HepG2 (cell line): ENCODE measurements around the gene SNX21. TPM values are rescaled to one million over a fixed set of nuclear protein-coding genes. Genes with fewer than 3 reads are reported as not detected.

ENCODE experiments used
- CEBPG ChIP-seq: IDR thresholded peaks from 2 replicates; pipeline ENCODE4 v1.6.1; 2016
- GTF2F1 ChIP-seq: fragments of 150-350 bp; IDR thresholded peaks from 2 replicates; pipeline ENCODE4 v1.6.1; 2014; ENCODE audit warnings: low read length
- ZNF335 ChIP-seq: sonication (generic); formaldehyde crosslinking; IDR thresholded peaks from 2 replicates; pipeline ENCODE4 v1.4.0; 2020; ENCODE audit warnings: missing genetic modification reagents
- ZNF703 ChIP-seq: sonication (generic); formaldehyde crosslinking; IDR thresholded peaks from 2 replicates; pipeline ENCODE4 v1.5.1; 2020; ENCODE audit warnings: missing genetic modification reagents, mild to moderate bottlenecking, moderate library complexity, borderline replicate concordance
- ZNF747 ChIP-seq: sonication (generic); formaldehyde crosslinking; IDR thresholded peaks from 2 replicates; pipeline ENCODE4 v1.8.1; 2023; ENCODE audit warnings: missing genetic modification reagents, mild to moderate bottlenecking, borderline replicate concordance
- polyA plus RNA-seq, 8 experiments: library from polyadenylated mRNA; depleted of rRNA in 3 of 8; stranded (reverse) in 7 of 8; unstranded in 1 of 8; fragments of >200 nt; fragmentation: Illumina TruSeq in 4 of 8; extraction: Trizol in 4 of 8; gene quantifications; 2 replicates each; pipeline versions ENCODE4 v1.2.1 to v1.2.3, GENCODE V29; 2011 to 2016; ENCODE audit warnings: low read depth in 4 of 8, missing spikeins in 1 of 8, mixed read lengths in 1 of 8; ENCODE audit not compliant: insufficient read depth in 1 of 8
- total RNA-seq, 5 experiments: library from RNA; depleted of rRNA; stranded (reverse); fragments of >200 nt; fragmentation: Illumina TruSeq; extraction: Trizol; gene quantifications; 2 replicates each; pipeline ENCODE4 v1.2.3, GENCODE V29; 2016; ENCODE audit warnings: low read depth in 1 of 5
- TF ChIP-seq, protein P1 (sequence below): sonication (generic); formaldehyde crosslinking; IDR thresholded peaks from 2 replicates; pipeline ENCODE4 v1.5.0; 2020; ENCODE audit warnings: mild to moderate bottlenecking, missing genetic modification reagents, borderline replicate concordance
- TF ChIP-seq, protein P2 (sequence below): sonication (generic); formaldehyde crosslinking; IDR thresholded peaks from 2 replicates; pipeline ENCODE4 v1.4.0; 2020; ENCODE audit warnings: missing genetic modification reagents

Gene SNX21
- total and polyA plus RNA-seq, 2 of the 13 experiments (the other 11 are each of a cell fraction or from before 2014, with no cell fraction given) = 7.7 to 12.8 TPM

DNA sequence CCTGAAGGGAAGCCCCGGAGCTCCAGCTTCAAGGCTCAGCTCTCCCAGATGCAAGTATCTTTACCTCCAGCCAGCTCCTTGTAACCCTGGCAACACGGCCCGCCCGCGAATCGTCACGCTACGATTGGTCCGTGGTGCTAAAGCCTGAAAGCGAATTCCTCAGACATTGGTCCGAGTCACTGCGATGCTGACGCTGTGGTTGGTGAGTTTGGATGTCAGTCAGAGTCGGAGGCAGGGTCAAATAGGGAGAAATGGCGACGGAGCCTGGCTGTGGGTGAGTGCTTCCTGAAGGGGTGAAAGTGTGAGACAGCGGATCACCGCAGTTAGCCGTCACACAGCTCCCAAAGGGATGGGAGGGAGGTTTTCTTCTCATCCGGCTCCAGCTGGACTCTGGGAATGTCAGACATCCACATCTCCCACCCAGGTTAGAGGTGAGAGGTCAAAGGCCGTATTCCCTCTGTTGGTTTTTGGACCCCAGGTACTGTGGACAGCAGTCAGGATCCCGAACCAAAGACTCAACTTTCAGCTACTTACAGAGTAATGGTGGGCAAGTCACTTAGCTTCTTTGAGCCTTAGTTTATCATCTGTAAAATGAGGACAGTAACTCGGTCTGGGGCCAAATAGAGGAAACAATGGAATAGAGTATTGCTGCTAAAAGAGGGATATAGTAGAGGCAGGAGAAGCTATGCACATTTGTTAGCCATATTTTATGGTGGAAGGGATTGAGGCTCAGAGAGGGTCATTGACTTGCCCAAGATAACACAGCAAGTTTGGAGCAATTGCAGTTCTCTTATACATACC lies 47.6 kb downstream of the SNX21 start, which contains the start of gene ZSWIM1 (continued):
- TF ChIP-seq, protein P1, sequence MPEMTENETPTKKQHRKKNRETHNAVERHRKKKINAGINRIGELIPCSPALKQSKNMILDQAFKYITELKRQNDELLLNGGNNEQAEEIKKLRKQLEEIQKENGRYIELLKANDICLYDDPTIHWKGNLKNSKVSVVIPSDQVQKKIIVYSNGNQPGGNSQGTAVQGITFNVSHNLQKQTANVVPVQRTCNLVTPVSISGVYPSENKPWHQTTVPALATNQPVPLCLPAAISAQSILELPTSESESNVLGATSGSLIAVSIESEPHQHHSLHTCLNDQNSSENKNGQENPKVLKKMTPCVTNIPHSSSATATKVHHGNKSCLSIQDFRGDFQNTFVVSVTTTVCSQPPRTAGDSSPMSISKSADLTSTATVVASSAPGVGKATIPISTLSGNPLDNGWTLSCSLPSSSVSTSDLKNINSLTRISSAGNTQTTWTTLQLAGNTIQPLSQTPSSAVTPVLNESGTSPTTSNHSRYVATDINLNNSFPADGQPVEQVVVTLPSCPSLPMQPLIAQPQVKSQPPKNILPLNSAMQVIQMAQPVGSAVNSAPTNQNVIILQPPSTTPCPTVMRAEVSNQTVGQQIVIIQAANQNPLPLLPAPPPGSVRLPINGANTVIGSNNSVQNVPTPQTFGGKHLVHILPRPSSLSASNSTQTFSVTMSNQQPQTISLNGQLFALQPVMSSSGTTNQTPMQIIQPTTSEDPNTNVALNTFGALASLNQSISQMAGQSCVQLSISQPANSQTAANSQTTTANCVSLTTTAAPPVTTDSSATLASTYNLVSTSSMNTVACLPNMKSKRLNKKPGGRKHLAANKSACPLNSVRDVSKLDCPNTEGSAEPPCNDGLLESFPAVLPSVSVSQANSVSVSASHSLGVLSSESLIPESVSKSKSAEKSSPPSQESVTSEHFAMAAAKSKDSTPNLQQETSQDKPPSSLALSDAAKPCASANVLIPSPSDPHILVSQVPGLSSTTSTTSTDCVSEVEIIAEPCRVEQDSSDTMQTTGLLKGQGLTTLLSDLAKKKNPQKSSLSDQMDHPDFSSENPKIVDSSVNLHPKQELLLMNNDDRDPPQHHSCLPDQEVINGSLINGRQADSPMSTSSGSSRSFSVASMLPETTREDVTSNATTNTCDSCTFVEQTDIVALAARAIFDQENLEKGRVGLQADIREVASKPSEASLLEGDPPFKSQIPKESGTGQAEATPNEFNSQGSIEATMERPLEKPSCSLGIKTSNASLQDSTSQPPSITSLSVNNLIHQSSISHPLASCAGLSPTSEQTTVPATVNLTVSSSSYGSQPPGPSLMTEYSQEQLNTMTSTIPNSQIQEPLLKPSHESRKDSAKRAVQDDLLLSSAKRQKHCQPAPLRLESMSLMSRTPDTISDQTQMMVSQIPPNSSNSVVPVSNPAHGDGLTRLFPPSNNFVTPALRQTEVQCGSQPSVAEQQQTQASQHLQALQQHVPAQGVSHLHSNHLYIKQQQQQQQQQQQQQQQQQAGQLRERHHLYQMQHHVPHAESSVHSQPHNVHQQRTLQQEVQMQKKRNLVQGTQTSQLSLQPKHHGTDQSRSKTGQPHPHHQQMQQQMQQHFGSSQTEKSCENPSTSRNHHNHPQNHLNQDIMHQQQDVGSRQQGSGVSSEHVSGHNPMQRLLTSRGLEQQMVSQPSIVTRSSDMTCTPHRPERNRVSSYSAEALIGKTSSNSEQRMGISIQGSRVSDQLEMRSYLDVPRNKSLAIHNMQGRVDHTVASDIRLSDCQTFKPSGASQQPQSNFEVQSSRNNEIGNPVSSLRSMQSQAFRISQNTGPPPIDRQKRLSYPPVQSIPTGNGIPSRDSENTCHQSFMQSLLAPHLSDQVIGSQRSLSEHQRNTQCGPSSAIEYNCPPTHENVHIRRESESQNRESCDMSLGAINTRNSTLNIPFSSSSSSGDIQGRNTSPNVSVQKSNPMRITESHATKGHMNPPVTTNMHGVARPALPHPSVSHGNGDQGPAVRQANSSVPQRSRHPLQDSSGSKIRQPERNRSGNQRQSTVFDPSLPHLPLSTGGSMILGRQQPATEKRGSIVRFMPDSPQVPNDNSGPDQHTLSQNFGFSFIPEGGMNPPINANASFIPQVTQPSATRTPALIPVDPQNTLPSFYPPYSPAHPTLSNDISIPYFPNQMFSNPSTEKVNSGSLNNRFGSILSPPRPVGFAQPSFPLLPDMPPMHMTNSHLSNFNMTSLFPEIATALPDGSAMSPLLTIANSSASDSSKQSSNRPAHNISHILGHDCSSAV = no peak
- TF ChIP-seq ZNF747 (no peak), ZNF703 (no peak), GTF2F1 (no peak), CEBPG (no peak; the same call in 1 of the 2 replicates), ZNF335 (CRISPR knock-in tag) (peak; percentile 78)
- TF ChIP-seq, protein P2, sequence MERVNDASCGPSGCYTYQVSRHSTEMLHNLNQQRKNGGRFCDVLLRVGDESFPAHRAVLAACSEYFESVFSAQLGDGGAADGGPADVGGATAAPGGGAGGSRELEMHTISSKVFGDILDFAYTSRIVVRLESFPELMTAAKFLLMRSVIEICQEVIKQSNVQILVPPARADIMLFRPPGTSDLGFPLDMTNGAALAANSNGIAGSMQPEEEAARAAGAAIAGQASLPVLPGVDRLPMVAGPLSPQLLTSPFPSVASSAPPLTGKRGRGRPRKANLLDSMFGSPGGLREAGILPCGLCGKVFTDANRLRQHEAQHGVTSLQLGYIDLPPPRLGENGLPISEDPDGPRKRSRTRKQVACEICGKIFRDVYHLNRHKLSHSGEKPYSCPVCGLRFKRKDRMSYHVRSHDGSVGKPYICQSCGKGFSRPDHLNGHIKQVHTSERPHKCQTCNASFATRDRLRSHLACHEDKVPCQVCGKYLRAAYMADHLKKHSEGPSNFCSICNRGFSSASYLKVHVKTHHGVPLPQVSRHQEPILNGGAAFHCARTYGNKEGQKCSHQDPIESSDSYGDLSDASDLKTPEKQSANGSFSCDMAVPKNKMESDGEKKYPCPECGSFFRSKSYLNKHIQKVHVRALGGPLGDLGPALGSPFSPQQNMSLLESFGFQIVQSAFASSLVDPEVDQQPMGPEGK (CRISPR knock-in tag) = 0 out of 2 replicates have a peak, but pooled peaks have one; percentile 31
